GM12878 (cell line): ENCODE data around the gene ADISSP. TPM values are rescaled to one million over a fixed set of nuclear protein-coding genes. Genes with fewer than 3 reads are reported as not detected.

Experiments used
- ATAC-seq: fragments of 200-7000 bp; cut with Tn5 transposase; 3 replicates; pipeline ENCODE4 v1.9.1; 2020; ENCODE audit warnings: mild to moderate bottlenecking, moderate library complexity
- BruUV-seq: library from RNA; stranded (reverse); fragments of 400-500 nt; replicated peaks from 2 replicates; lab custom pipeline; 2021; lab: Mats Ljungman, UMichigan
- CTCF ChIA-PET: fragments of 300-600 bp; sonication (Branson Sonifier 250); formaldehyde crosslinking; extraction: SDS; loops from one replicate; lab custom pipeline; 2021; ENCODE audit warnings: inconsistent platforms; lab: Yijun Ruan, JAX
- POLR2A ChIA-PET: fragments of 350-600 bp; formaldehyde crosslinking; extraction: SDS; loops from one replicate; lab custom pipeline; 2021; ENCODE audit warnings: inconsistent platforms; lab: Charles Lee
- RAD21 ChIA-PET: fragments of 300-600 bp; sonication (Branson Sonifier 250); formaldehyde crosslinking; loops from one replicate; lab custom pipeline; 2023; ENCODE audit warnings: antibody characterized with exemption; ENCODE audit not compliant: unreplicated experiment; lab: Charles Lee
- SMC1A ChIA-PET: fragments of 300-600 bp; sonication (Branson Sonifier 250); formaldehyde crosslinking; loops from one replicate; lab custom pipeline; 2023; ENCODE audit not compliant: unreplicated experiment, uncharacterized antibody; lab: Charles Lee
- DNase-seq: peaks from one replicate; pipeline ENCODE4 v3.0.0-alpha.2; 2011; ENCODE audit warnings: low read depth, low spot score
- FAIRE-seq: peaks from 3 replicates; lab custom pipeline; 2011; peaks lifted over from hg19 to GRCh38; lab: Jason Lieb, UNC
- H2AFZ ChIP-seq: 2 replicates; pipeline ENCODE4 v1.6.0; 2011; ENCODE audit warnings: low read depth, low read length, control low read depth; ENCODE audit not compliant: control insufficient read depth
- H3K27ac ChIP-seq: 2 replicates; pipeline ENCODE4 v1.5.1; 2011; ENCODE audit warnings: control low read depth; ENCODE audit not compliant: control insufficient read depth, insufficient read depth
- H3K27me3 ChIP-seq, 2 experiments: replicated peaks in 1 of 2; 2 replicates each; pipeline versions ENCODE4 v1.6.0 to v1.6.1; 2011; ENCODE audit warnings: low read length in 1 of 2; ENCODE audit not compliant: control insufficient read depth in 2 of 2, insufficient read depth in 2 of 2
- H3K36me3 ChIP-seq, 2 experiments: 2 replicates each; pipeline ENCODE4 v1.5.1; 2011; ENCODE audit warnings: low read length in 1 of 2; ENCODE audit not compliant: control insufficient read depth in 2 of 2, insufficient read depth in 2 of 2
- H3K4me1 ChIP-seq: 2 replicates; pipeline ENCODE4 v1.6.1; 2011; ENCODE audit warnings: mild to moderate bottlenecking, low read length, moderate library complexity, mixed read lengths; ENCODE audit not compliant: control insufficient read depth, insufficient read depth
- H3K4me2 ChIP-seq: 2 replicates; pipeline ENCODE4 v1.6.0; 2011; ENCODE audit warnings: control low read depth; ENCODE audit not compliant: control insufficient read depth, insufficient read depth
- H3K4me3 ChIP-seq: fragments of 200-600 bp; sonication (generic); 2 replicates; pipeline ENCODE4 v1.5.1; 2016
- H3K79me2 ChIP-seq: 2 replicates; pipeline ENCODE4 v1.6.0; 2011; ENCODE audit warnings: low read length; ENCODE audit not compliant: control insufficient read depth, insufficient read depth
- H3K9ac ChIP-seq: 2 replicates; pipeline ENCODE4 v1.8.0; 2011; ENCODE audit warnings: low read length, control low read depth, mixed read lengths; ENCODE audit not compliant: control insufficient read depth, insufficient read depth
- H3K9me3 ChIP-seq: replicated peaks from 3 replicates; pipeline ENCODE4 v1.5.1; 2011; ENCODE audit warnings: mild to moderate bottlenecking, low read length; ENCODE audit not compliant: control insufficient read depth, insufficient read depth
- H4K20me1 ChIP-seq: 2 replicates; pipeline ENCODE4 v1.6.0; 2011; ENCODE audit not compliant: control insufficient read depth, insufficient read depth
- BRCA1 ChIP-seq: IDR thresholded peaks from 2 replicates; pipeline ENCODE4 v1.6.1; 2011; ENCODE audit warnings: low read depth, low read length, improper control_type of control experiment
- CTCF ChIP-seq, 3 experiments: IDR thresholded peaks in 2 of 3; conservative IDR thresholded peaks in 1 of 3; 2 replicates each; pipeline ENCODE4 v1.5.1; 2011; ENCODE audit warnings: low read depth in 3 of 3, low read length in 3 of 3, mild to moderate bottlenecking in 3 of 3, control low read depth in 2 of 3, moderate library complexity in 2 of 3, inconsistent platforms in 1 of 3, mixed read lengths in 1 of 3; ENCODE audit not compliant: control insufficient read depth in 2 of 3, insufficient read depth in 1 of 3; ENCODE audit errors: extremely low read depth in 1 of 3
- HDGF ChIP-seq: fragments of 450-650 bp; IDR thresholded peaks from 2 replicates; pipeline ENCODE4 v1.6.1; 2016; ENCODE audit warnings: antibody characterized with exemption
- IKZF1 ChIP-seq: fragments of 450-650 bp; conservative IDR thresholded peaks from 2 replicates; pipeline ENCODE4 v1.6.1; 2017; ENCODE audit warnings: antibody characterized with exemption, mild to moderate bottlenecking
- KDM1A ChIP-seq: fragments of 200-600 bp; sonication (generic); IDR thresholded peaks from 2 replicates; pipeline ENCODE4 v1.6.1; 2016; ENCODE audit warnings: borderline replicate concordance
- MLLT1 ChIP-seq: fragments of 450-650 bp; IDR thresholded peaks from 2 replicates; pipeline ENCODE4 v1.6.1; 2016; ENCODE audit warnings: mild to moderate bottlenecking
- NFIC ChIP-seq: IDR thresholded peaks from 2 replicates; pipeline ENCODE4 v1.6.1; 2012; ENCODE audit warnings: low read depth, mild to moderate bottlenecking, inconsistent platforms, low read length, moderate library complexity
- NFYB ChIP-seq: IDR thresholded peaks from 2 replicates; pipeline ENCODE4 v1.6.1; 2011; ENCODE audit warnings: low read depth, mild to moderate bottlenecking, low read length, improper control_type of control experiment, moderate library complexity; ENCODE audit not compliant: insufficient read depth
- RAD21 ChIP-seq: IDR thresholded peaks from 2 replicates; pipeline ENCODE4 v1.6.1; 2011; ENCODE audit warnings: mild to moderate bottlenecking, low read depth, low read length, moderate library complexity; ENCODE audit not compliant: insufficient read depth
- ZBTB4 ChIP-seq: fragments of 450-650 bp; formaldehyde crosslinking; IDR thresholded peaks from 2 replicates; pipeline ENCODE4 v1.4.0; 2022; ENCODE audit warnings: mild to moderate bottlenecking, moderate library complexity
- ZNF274 ChIP-seq: IDR thresholded peaks from one replicate; pipeline ENCODE4 v1.8.0; 2011; ENCODE audit not compliant: insufficient read length, insufficient read depth
- WGBS: methylation state at CpG from one replicate; pipeline ENCODE4 v1.1.6; 2016; ENCODE audit warnings: low lambda C conversion rate; ENCODE audit not compliant: insufficient replicate concordance, insufficient coverage; ENCODE audit errors: missing lambda C conversion rate; 5-methylcytosine and 5-hydroxymethylcytosine counted together
- in situ Hi-C: fragments of 300-500 bp; cut with MboI; formaldehyde crosslinking; loops from 9 replicates; pipeline ENCODE4 v1.14.3; 2018; ENCODE audit warnings: mixed read lengths
- intact Hi-C: fragments of 100-400 bp; cut with micrococcal nuclease; formaldehyde crosslinking; loops from one replicate; pipeline ENCODE4 v1.14.2; 2022; ENCODE audit not compliant: unreplicated experiment
- polyA plus RNA-seq, 11 experiments: library from polyadenylated mRNA; depleted of rRNA in 4 of 11; unstranded in 6 of 11; stranded (reverse) in 5 of 11; fragments of >200 nt; fragmentation: Nextera tagmentation in 4 of 11; fragmentation: Illumina TruSeq in 1 of 11; extraction: Ambion mirVana in 4 of 11; extraction: Trizol in 1 of 11; gene quantifications; 1 replicate in 1 of 11; 2 replicates in 10 of 11; pipeline versions ENCODE4 v1.2.1 to v1.2.3, GENCODE V29; 2011 to 2016; ENCODE audit warnings: inconsistent platforms in 2 of 11, missing spikeins in 2 of 11, low read depth in 1 of 11
- total RNA-seq, 4 experiments: library from RNA; depleted of rRNA in 3 of 4; stranded (reverse); fragments of >200 nt in 3 of 4; fragmentation: Illumina TruSeq in 1 of 4; extraction: Trizol in 1 of 4; gene quantifications; 2 replicates each; pipeline versions ENCODE4 v1.2.1 to v1.2.3, GENCODE V29; 2013 to 2021

Gene ADISSP
- total and polyA plus RNA-seq, 10 of the 15 experiments (the other 5 are each of a cell fraction or from before 2014, with no cell fraction given), result 0.80 to 96.3 (median 38.6) TPM

- POLR2A ChIA-PET, result no interaction called here
- SMC1A ChIA-PET, result no interaction called here
- no peaks in the 10 kb centered on the region for H3K36me3 ChIP-seq
- FAIRE-seq (no peak), DNase-seq (no peak), ATAC-seq (no peak)
- in situ Hi-C loops, result no loop called here
- no TSS peak for BruUV-seq
- intact Hi-C loops, result no loop called here
- H2AFZ ChIP-seq, result no peak overlapping the region
- CTCF ChIA-PET, result interaction anchor here (1.1 to 2.0 kb wide), 2 partner anchors 10 kb away, joined by 3 to 5 read pairs; no protein-coding TSS in a partner anchor
- peaks cover 0 to 2% of the 10 kb centered on the region in 2 experiments; a peak in 2 of 4 replicates for H3K27me3 ChIP-seq
- H3K4me2 ChIP-seq, result no peak overlapping the region
- no peaks in the 10 kb centered on the region for H4K20me1 ChIP-seq
- H3K4me3 ChIP-seq, result no peak overlapping the region
- TF ChIP-seq NFYB, result no peak
- TF ChIP-seq NFIC, result no peak
- TF ChIP-seq RAD21, result no peak
- TF ChIP-seq IKZF1, result no peak
- TF ChIP-seq MLLT1, result no peak
- TF ChIP-seq KDM1A, result no peak
- no peak for TF ChIP-seq ZBTB4 (CRISPR knock-in tag)
- TF ChIP-seq CTCF (IDR thresholded peaks at IDR 0.05 in 2 of 3, conservative IDR thresholded peaks at IDR 0.05 in 1 of 3; ENCODE audit: control insufficient read depth in 2 of 3, extremely low read depth in 1 of 3, insufficient read depth in 1 of 3, low read depth in 3 of 3, low read length in 3 of 3), result no peak
- TF ChIP-seq BRCA1, result no peak
- no peak for TF ChIP-seq HDGF
- no peak for TF ChIP-seq ZNF274
- H3K4me1 ChIP-seq, result peaks cover 2% of the 10 kb centered on the region
- no peaks in the 10 kb centered on the region for H3K9me3 ChIP-seq
- WGBS, result 57% methylated on average over 31 of the region's 31 CpGs
- H3K9ac ChIP-seq, result no peak overlapping the region
- no peak overlapping the region for H3K27ac ChIP-seq
- RAD21 ChIA-PET, result no interaction called here
- H3K79me2 ChIP-seq, result no peaks in the 10 kb centered on the region
Measured at GRCh38 chr20:3705970-3706739, 61.4 kb downstream of the ADISSP start.
